GM13977 (cell line): ENCODE data around the gene EI24.

Source experiments
- DNase-seq: peaks from one replicate; pipeline ENCODE4 v3.0.0; 2012; ENCODE audit warnings: low spot score
- CTCF ChIP-seq: IDR thresholded peaks from 2 replicates; pipeline ENCODE4 v1.5.1; 2012; ENCODE audit warnings: mild to moderate bottlenecking, control low read depth; ENCODE audit not compliant: insufficient read depth; ENCODE audit errors: extremely low read depth, missing control alignments
- in situ Hi-C: fragments of 300-500 bp; cut with MboI; formaldehyde crosslinking; loops from one replicate; pipeline ENCODE4 v1.12.0; 2022; ENCODE audit warnings: low sequenced_read_pairs, low pct_unique_long_range_greater_than_20kb, mixed read lengths, inconsistent platforms; ENCODE audit not compliant: unreplicated experiment

EI24 gene

GRCh38 chr11:125587480-125587879, 18.2 kb downstream of the EI24 start:
- TF ChIP-seq CTCF, result no peak
- in situ Hi-C loops, result no loop called here
- DNase-seq, result no peak

- TF ChIP-seq CTCF, result no peak
- in situ Hi-C loops, result no loop called here
- no peak for DNase-seq
These were observed 19.2 kb downstream of the EI24 start for GRCh38 chr11:125588505-125588904.

GRCh38 chr11:125591649-125592304, 22.5 kb downstream of the EI24 start:
- peak; percentile 31 for DNase-seq
- TF ChIP-seq CTCF, result no peak
- in situ Hi-C loops, result no loop called here

GRCh38 chr11:125592305-125593113, 23.2 kb downstream of the EI24 start, which contains the start of gene STT3A:
STT3A (plus strand) TSS chr11:125592852; CDS start chr11:125595916, 3,064 bp downstream.
- TF ChIP-seq CTCF, result no peak
- in situ Hi-C loops, result no loop called here
- DNase-seq, result peak; percentile 93

- DNase-seq, result no peak
- TF ChIP-seq CTCF, result no peak
- in situ Hi-C loops, result no loop called here
These were observed 24.0 kb downstream of the EI24 start for GRCh38 chr11:125593114-125593820.

- in situ Hi-C loops, result no loop called here
- DNase-seq, result no peak
- TF ChIP-seq CTCF, result no peak
These were observed 25.7 kb downstream of the EI24 start for GRCh38 chr11:125594958-125595357.
